PC-3 (cell line): ENCODE measurements around the gene PCBP1. TPM values are rescaled to one million over a fixed set of nuclear protein-coding genes. Genes with fewer than 3 reads are reported as not detected.

Experiments used
- ATAC-seq: fragments of 200-7000 bp; cut with Tn5 transposase; 2 replicates; pipeline ENCODE4 v1.9.1; 2020; ENCODE audit warnings: mild to moderate bottlenecking, moderate library complexity
- BruUV-seq: library from RNA; stranded (reverse); fragments of 400-500 nt; replicated peaks from 2 replicates; lab custom pipeline; 2021; lab: Mats Ljungman, UMichigan
- CTCF ChIA-PET: fragments of 300-600 bp; sonication (Branson Sonifier 250); formaldehyde crosslinking; loops from one replicate; lab custom pipeline; 2022; ENCODE audit warnings: antibody characterized with exemption; lab: Charles Lee
- POLR2A ChIA-PET: fragments of 300-600 bp; sonication (Branson Sonifier 250); formaldehyde crosslinking; loops from one replicate; lab custom pipeline; 2022; ENCODE audit warnings: antibody characterized with exemption; ENCODE audit not compliant: unreplicated experiment; lab: Charles Lee
- DNase-seq: peaks from one replicate; pipeline ENCODE4 v3.0.0-alpha.2; 2015
- H2AFZ ChIP-seq: fragments of 300-600 bp; sonication (generic); 2 replicates; pipeline ENCODE4 v1.6.0; 2016; ENCODE audit warnings: antibody characterized with exemption, low read length
- H3F3A ChIP-seq: fragments of 300-600 bp; sonication (generic); one replicate; pipeline ENCODE4 v1.6.0; 2017; ENCODE audit warnings: antibody characterized with exemption, low read length, control low read depth, mild to moderate bottlenecking; ENCODE audit not compliant: unreplicated experiment
- H3K27ac ChIP-seq: fragments of 300-600 bp; sonication (generic); 2 replicates; pipeline ENCODE4 v1.5.1; 2016; ENCODE audit warnings: mild to moderate bottlenecking, low read length
- H3K27me3 ChIP-seq: fragments of 300-600 bp; sonication (generic); 2 replicates; pipeline ENCODE4 v1.6.1; 2016; ENCODE audit warnings: low read length, mixed read lengths
- H3K36me3 ChIP-seq: fragments of 300-600 bp; sonication (generic); 2 replicates; pipeline ENCODE4 v1.6.1; 2016; ENCODE audit warnings: low read depth, mixed run types, low read length, mixed read lengths
- H3K4me1 ChIP-seq: fragments of 300-600 bp; sonication (generic); 2 replicates; pipeline ENCODE4 v1.5.1; 2016; ENCODE audit warnings: low read length; ENCODE audit not compliant: insufficient read depth
- H3K4me2 ChIP-seq: fragments of 300-600 bp; sonication (generic); 2 replicates; pipeline ENCODE4 v1.6.0; 2016; ENCODE audit warnings: low read length
- H3K4me3 ChIP-seq: fragments of 300-600 bp; sonication (generic); 2 replicates; pipeline ENCODE4 v1.5.1; 2016; ENCODE audit warnings: mild to moderate bottlenecking, low read length, mixed read lengths
- H3K79me2 ChIP-seq: fragments of 300-600 bp; sonication (generic); 2 replicates; pipeline ENCODE4 v1.6.1; 2017; ENCODE audit warnings: low read length, mixed read lengths
- H3K9ac ChIP-seq: fragments of 300-600 bp; sonication (generic); 2 replicates; pipeline ENCODE4 v1.6.0; 2016; ENCODE audit warnings: mild to moderate bottlenecking, low read length
- H3K9me2 ChIP-seq: fragments of 300-600 bp; sonication (generic); replicated peaks from 2 replicates; pipeline ENCODE4 v1.6.1; 2016; ENCODE audit warnings: mixed run types, low read length, mixed read lengths
- H3K9me3 ChIP-seq: fragments of 300-600 bp; sonication (generic); 2 replicates; pipeline ENCODE4 v1.6.1; 2016; ENCODE audit warnings: low read length, mixed read lengths
- H4K20me1 ChIP-seq: fragments of 300-600 bp; sonication (generic); 2 replicates; pipeline ENCODE4 v1.6.1; 2016; ENCODE audit warnings: low read length, mixed read lengths
- CTCF ChIP-seq: fragments of 300-600 bp; sonication (generic); conservative IDR thresholded peaks from 2 replicates; pipeline ENCODE4 v1.5.1; 2017; ENCODE audit warnings: antibody characterized with exemption, low read depth, mild to moderate bottlenecking, low read length
- EZH2 ChIP-seq: fragments of 300-600 bp; sonication (generic); IDR thresholded peaks from one replicate; pipeline ENCODE4 v1.6.1; 2017; ENCODE audit warnings: antibody characterized with exemption, mild to moderate bottlenecking, low read length; ENCODE audit not compliant: unreplicated experiment
- EZH2phosphoT487 ChIP-seq: fragments of 300-600 bp; sonication (generic); IDR thresholded peaks from 2 replicates; pipeline ENCODE4 v1.6.1; 2018; ENCODE audit warnings: mild to moderate bottlenecking, antibody characterized with exemption, low read length, borderline replicate concordance
- intact Hi-C: fragments of 100-400 bp; cut with micrococcal nuclease; formaldehyde crosslinking; loops from 2 replicates; pipeline ENCODE4 v1.9.0; 2023
- total RNA-seq: library from RNA; depleted of rRNA; stranded (reverse); fragments of >200 nt; gene quantifications from 2 replicates; pipeline ENCODE4 v1.2.3, GENCODE V29; 2014

Gene PCBP1
- total RNA-seq, 1 experiment from 2014 or later = 39.2 TPM

DNA sequence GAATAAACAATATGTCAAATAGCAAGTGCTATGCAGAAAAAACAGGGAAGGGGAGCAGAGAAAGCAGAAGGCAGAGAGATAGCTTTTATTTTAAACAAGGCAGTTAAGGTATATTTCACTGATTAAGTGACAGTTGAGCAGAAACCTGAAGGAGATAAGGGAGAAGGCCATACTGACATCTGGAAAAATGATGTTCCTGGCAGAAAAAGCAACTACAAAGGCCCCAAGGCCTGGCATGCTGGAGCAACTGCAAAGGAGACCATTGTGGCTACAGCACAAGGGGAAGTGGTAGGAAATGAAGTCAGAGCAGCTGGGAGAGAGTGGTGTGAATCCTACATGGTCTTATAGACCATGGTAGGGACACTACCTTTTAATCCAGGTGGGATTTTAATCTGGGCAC lies 8.9 kb upstream of the PCBP1 start:
- Histone ChIP-seq H3K9me3 (no peaks in the 10 kb centered on the region), H4K20me1 (no peaks in the 10 kb centered on the region), H3K4me2 (no peak overlapping the region), H3F3A (no peaks in the 10 kb centered on the region), H3K9ac (no peak overlapping the region), H2AFZ (no peak overlapping the region), H3K4me1 (peaks cover 10% of the 10 kb centered on the region), H3K79me2 (no peaks in the 10 kb centered on the region), H3K9me2 (no peaks in the 10 kb centered on the region), H3K27ac (no peak overlapping the region), H3K4me3 (no peak overlapping the region), H3K36me3 (peaks cover 7% of the 10 kb centered on the region; the same call in 1 of the 2 replicates), H3K27me3 (no peaks in the 10 kb centered on the region)
- intact Hi-C loops = no loop called here
- DNase-seq = no peak
- CTCF ChIA-PET = no interaction called here
- no peak for ATAC-seq
- TF ChIP-seq EZH2 (no peak), EZH2phosphoT487 (no peak), CTCF (no peak)
- BruUV-seq = no TSS peak
- POLR2A ChIA-PET = no interaction called here

DNA sequence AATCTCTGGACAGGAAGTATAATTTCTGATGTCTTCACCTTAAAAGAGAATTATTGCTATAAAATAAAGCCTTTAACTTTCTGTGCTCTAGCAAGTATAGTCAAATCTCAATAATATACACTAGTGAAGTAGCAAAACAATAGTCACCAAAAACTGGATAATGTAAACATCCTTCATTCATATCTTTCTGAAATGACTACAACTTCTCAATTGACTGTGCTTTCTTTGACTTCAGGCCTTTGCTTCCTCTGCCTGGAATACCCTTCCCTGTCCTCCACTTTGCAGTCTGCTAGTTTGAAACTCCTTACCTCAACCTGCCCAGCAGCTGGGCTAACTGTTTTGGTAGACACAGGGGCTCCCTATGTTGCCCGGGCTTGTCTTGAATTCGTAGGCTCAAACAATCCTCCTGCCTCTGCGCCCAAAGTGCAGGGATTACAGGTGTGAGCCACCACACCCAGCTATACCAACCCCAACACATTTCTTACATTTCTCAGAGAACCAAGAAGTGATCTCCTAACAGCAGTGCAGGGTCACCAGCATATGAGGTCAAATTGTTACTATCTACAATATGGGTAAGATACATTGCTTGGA lies 6.6 kb upstream of the PCBP1 start:
- ChIA-PET POLR2A (interaction anchor here (0.5 kb wide), 1 partner anchor 79 kb away, joined by 4 read pairs; no protein-coding TSS in a partner anchor), CTCF (no interaction called here)
- H3K4me2 ChIP-seq = no peak overlapping the region
- DNase-seq (no peak), ATAC-seq (no peak)
- H3K36me3 ChIP-seq = peaks cover 7% of the 10 kb centered on the region; the same call in 1 of the 2 replicates
- BruUV-seq = no TSS peak
- no peak overlapping the region for H3K27ac ChIP-seq
- H3K9me2 ChIP-seq = no peaks in the 10 kb centered on the region
- H3K4me3 ChIP-seq = no peak overlapping the region
- H3K79me2 ChIP-seq = peaks cover 14% of the 10 kb centered on the region
- intact Hi-C loops = loop anchor here (5.0 kb wide), 1 partner anchor 148 kb away; no protein-coding TSS in a partner anchor
- peaks cover 10% of the 10 kb centered on the region for H3F3A ChIP-seq
- H2AFZ ChIP-seq = no peak overlapping the region
- no peaks in the 10 kb centered on the region for H3K27me3 ChIP-seq
- H3K9me3 ChIP-seq = no peaks in the 10 kb centered on the region
- TF ChIP-seq CTCF (no peak), EZH2phosphoT487 (no peak), EZH2 (no peak)
- H3K4me1 ChIP-seq = peaks cover 34% of the 10 kb centered on the region
- H4K20me1 ChIP-seq = no peaks in the 10 kb centered on the region
- no peak overlapping the region for H3K9ac ChIP-seq

DNA sequence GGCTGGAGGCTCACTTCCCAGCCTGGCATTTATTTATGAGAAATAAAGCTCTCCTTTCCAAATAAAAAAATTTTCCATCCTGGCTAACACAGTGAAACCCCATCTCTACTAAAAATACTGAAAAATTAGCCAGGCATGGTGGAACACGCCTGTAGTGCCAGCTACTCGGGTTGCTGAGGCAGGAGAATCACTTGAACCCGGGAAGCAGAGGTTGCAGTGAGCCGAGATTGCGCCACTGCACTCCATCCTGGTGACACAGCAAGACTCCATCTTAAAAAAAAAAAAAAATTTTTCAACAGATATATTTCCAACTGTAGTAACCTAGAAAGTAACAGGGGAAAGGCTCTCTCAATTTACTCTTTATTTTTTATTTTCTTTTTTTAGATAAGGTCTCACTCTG lies 6.1 kb upstream of the PCBP1 start:
- ChIA-PET POLR2A (interaction anchor here (0.5 kb wide), 1 partner anchor 78 kb away, joined by 4 read pairs; no protein-coding TSS in a partner anchor), CTCF (no interaction called here)
- no TSS peak for BruUV-seq
- Histone ChIP-seq H3K36me3 (0 out of 2 replicates have a peak, but pooled peaks cover 5% of the 10 kb centered on the region), H3K79me2 (peaks cover 19% of the 10 kb centered on the region), H3K27ac (no peak overlapping the region), H3F3A (peaks cover 15% of the 10 kb centered on the region), H3K9me2 (no peaks in the 10 kb centered on the region), H2AFZ (no peak overlapping the region), H3K9ac (no peak overlapping the region), H3K9me3 (no peaks in the 10 kb centered on the region), H3K4me1 (peaks cover 39% of the 10 kb centered on the region), H3K27me3 (no peaks in the 10 kb centered on the region), H3K4me2 (no peak overlapping the region), H3K4me3 (no peak overlapping the region), H4K20me1 (no peaks in the 10 kb centered on the region)
- DNase-seq (no peak), ATAC-seq (no peak)
- intact Hi-C loops = loop anchor here (5.0 kb wide), 1 partner anchor 149 kb away; no protein-coding TSS in a partner anchor
- no peak for TF ChIP-seq EZH2
- TF ChIP-seq CTCF = no peak
- no peak for TF ChIP-seq EZH2phosphoT487
